ENCODE measurements around the gene CHPF2.

Gene CHPF2

GRCh38 chr7:151240942-151241754 lies 8.9 kb downstream of the CHPF2 start:
- Histone ChIP-seq H3K4me3 (ENCODE audit: insufficient read length, low read depth) (no peak overlapping the region), H3K9me3 (ENCODE audit: insufficient read depth, low read length) (no peaks in the 10 kb centered on the region), H3K27me3 (ENCODE audit: insufficient read depth, insufficient read length) (peaks cover 15% of the 10 kb centered on the region), H3K9ac (ENCODE audit: insufficient read length, low read depth) (no peak overlapping the region), H3K36me3 (ENCODE audit: insufficient read depth, insufficient read length, low read length) (peaks cover 42% of the 10 kb centered on the region), H3K4me1 (ENCODE audit: insufficient read depth, insufficient read length) (peaks cover 12% of the 10 kb centered on the region)
- no peak for TF ChIP-seq ZNF274 (IDR thresholded peaks at IDR 0.05; ENCODE audit: low read depth, low read length)
- no peak for TF ChIP-seq SUZ12 (IDR thresholded peaks at IDR 0.05; ENCODE audit: extremely low read depth, insufficient read depth, insufficient read length)
- no peak for TF ChIP-seq YY1 (IDR thresholded peaks at IDR 0.05; ENCODE audit: insufficient read depth, insufficient read length)
- no peak for DNase-seq (ENCODE audit: low read depth, low spot score)

- Histone ChIP-seq H3K27me3 (ENCODE audit: insufficient read depth, insufficient read length) (peaks cover 21% of the 10 kb centered on the region), H3K4me1 (ENCODE audit: insufficient read depth, insufficient read length) (peaks cover 14% of the 10 kb centered on the region), H3K4me3 (ENCODE audit: insufficient read length, low read depth) (no peak overlapping the region), H3K9ac (ENCODE audit: insufficient read length, low read depth) (no peak overlapping the region), H3K36me3 (ENCODE audit: insufficient read depth, insufficient read length, low read length) (peaks cover 36% of the 10 kb centered on the region), H3K9me3 (ENCODE audit: insufficient read depth, low read length) (no peaks in the 10 kb centered on the region)
- TF ChIP-seq SUZ12 (IDR thresholded peaks at IDR 0.05; ENCODE audit: extremely low read depth, insufficient read depth, insufficient read length) (no peak), YY1 (IDR thresholded peaks at IDR 0.05; ENCODE audit: insufficient read depth, insufficient read length) (no peak), ZNF274 (IDR thresholded peaks at IDR 0.05; ENCODE audit: low read depth, low read length) (no peak)
- no peak for DNase-seq (ENCODE audit: low read depth, low spot score)
Observed at GRCh38 chr7:151241755-151242096, 9.4 kb downstream of the CHPF2 start.

- no peak for DNase-seq (ENCODE audit: low read depth, low spot score)
- H3K9ac ChIP-seq (ENCODE audit: insufficient read length, low read depth) = no peak overlapping the region
- no peak overlapping the region for H3K4me3 ChIP-seq (ENCODE audit: insufficient read length, low read depth)
- H3K9me3 ChIP-seq (ENCODE audit: insufficient read depth, low read length) = no peaks in the 10 kb centered on the region
- peaks cover 29% of the 10 kb centered on the region for H3K36me3 ChIP-seq (ENCODE audit: insufficient read depth, insufficient read length, low read length)
- peaks cover 17% of the 10 kb centered on the region for H3K4me1 ChIP-seq (ENCODE audit: insufficient read depth, insufficient read length)
- peaks cover 28% of the 10 kb centered on the region for H3K27me3 ChIP-seq (ENCODE audit: insufficient read depth, insufficient read length)
- no peak for TF ChIP-seq ZNF274 (IDR thresholded peaks at IDR 0.05; ENCODE audit: low read depth, low read length)
- no peak for TF ChIP-seq SUZ12 (IDR thresholded peaks at IDR 0.05; ENCODE audit: extremely low read depth, insufficient read depth, insufficient read length)
- no peak for TF ChIP-seq YY1 (IDR thresholded peaks at IDR 0.05; ENCODE audit: insufficient read depth, insufficient read length)
Observed at GRCh38 chr7:151242159-151243044, 10.1 kb downstream of the CHPF2 start.

GRCh38 chr7:151243045-151243349 lies 10.7 kb downstream of the CHPF2 start:
- TF ChIP-seq ZNF274 (IDR thresholded peaks at IDR 0.05; ENCODE audit: low read depth, low read length) = no peak
- TF ChIP-seq YY1 (IDR thresholded peaks at IDR 0.05; ENCODE audit: insufficient read depth, insufficient read length) = no peak
- no peak for TF ChIP-seq SUZ12 (IDR thresholded peaks at IDR 0.05; ENCODE audit: extremely low read depth, insufficient read depth, insufficient read length)
- H3K4me1 ChIP-seq (ENCODE audit: insufficient read depth, insufficient read length) = peaks cover 21% of the 10 kb centered on the region
- no peaks in the 10 kb centered on the region for H3K9me3 ChIP-seq (ENCODE audit: insufficient read depth, low read length)
- no peak overlapping the region for H3K4me3 ChIP-seq (ENCODE audit: insufficient read length, low read depth)
- H3K36me3 ChIP-seq (ENCODE audit: insufficient read depth, insufficient read length, low read length) = peaks cover 23% of the 10 kb centered on the region
- no peak overlapping the region for H3K9ac ChIP-seq (ENCODE audit: insufficient read length, low read depth)
- peaks cover 32% of the 10 kb centered on the region for H3K27me3 ChIP-seq (ENCODE audit: insufficient read depth, insufficient read length)
- no peak for DNase-seq (ENCODE audit: low read depth, low spot score)

- no peaks in the 10 kb centered on the region for H3K9me3 ChIP-seq (ENCODE audit: insufficient read depth, low read length)
- H3K27me3 ChIP-seq (ENCODE audit: insufficient read depth, insufficient read length) = peaks cover 35% of the 10 kb centered on the region
- DNase-seq (ENCODE audit: low read depth, low spot score) = no peak
- H3K4me1 ChIP-seq (ENCODE audit: insufficient read depth, insufficient read length) = peaks cover 21% of the 10 kb centered on the region
- no peak for TF ChIP-seq SUZ12 (IDR thresholded peaks at IDR 0.05; ENCODE audit: extremely low read depth, insufficient read depth, insufficient read length)
- no peak for TF ChIP-seq YY1 (IDR thresholded peaks at IDR 0.05; ENCODE audit: insufficient read depth, insufficient read length)
- no peak overlapping the region for H3K4me3 ChIP-seq (ENCODE audit: insufficient read length, low read depth)
- H3K9ac ChIP-seq (ENCODE audit: insufficient read length, low read depth) = no peak overlapping the region
- H3K36me3 ChIP-seq (ENCODE audit: insufficient read depth, insufficient read length, low read length) = peaks cover 20% of the 10 kb centered on the region
Observed at GRCh38 chr7:151243408-151244195, 11.3 kb downstream of the CHPF2 start.

GRCh38 chr7:151244196-151244840 lies 12.0 kb downstream of the CHPF2 start:
- no peak for TF ChIP-seq SUZ12 (IDR thresholded peaks at IDR 0.05; ENCODE audit: extremely low read depth, insufficient read depth, insufficient read length)
- no peak for TF ChIP-seq ZNF274 (IDR thresholded peaks at IDR 0.05; ENCODE audit: low read depth, low read length)
- TF ChIP-seq YY1 (IDR thresholded peaks at IDR 0.05; ENCODE audit: insufficient read depth, insufficient read length) = no peak
- Histone ChIP-seq H3K36me3 (ENCODE audit: insufficient read depth, insufficient read length, low read length) (peaks cover 12% of the 10 kb centered on the region), H3K9me3 (ENCODE audit: insufficient read depth, low read length) (no peaks in the 10 kb centered on the region), H3K9ac (ENCODE audit: insufficient read length, low read depth) (peak overlapping the region; percentile 32), H3K4me3 (ENCODE audit: insufficient read length, low read depth) (no peak overlapping the region), H3K4me1 (ENCODE audit: insufficient read depth, insufficient read length) (peaks cover 21% of the 10 kb centered on the region), H3K27me3 (ENCODE audit: insufficient read depth, insufficient read length) (peaks cover 39% of the 10 kb centered on the region)
- DNase-seq (ENCODE audit: low read depth, low spot score) = no peak
